ENCODE results near the gene ERI3.

Gene ERI3, protein sequence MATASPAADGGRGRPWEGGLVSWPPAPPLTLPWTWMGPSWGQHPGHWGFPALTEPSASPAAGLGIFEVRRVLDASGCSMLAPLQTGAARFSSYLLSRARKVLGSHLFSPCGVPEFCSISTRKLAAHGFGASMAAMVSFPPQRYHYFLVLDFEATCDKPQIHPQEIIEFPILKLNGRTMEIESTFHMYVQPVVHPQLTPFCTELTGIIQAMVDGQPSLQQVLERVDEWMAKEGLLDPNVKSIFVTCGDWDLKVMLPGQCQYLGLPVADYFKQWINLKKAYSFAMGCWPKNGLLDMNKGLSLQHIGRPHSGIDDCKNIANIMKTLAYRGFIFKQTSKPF
- 18.6 to 23.6 (median 20.8) reads per million in 4 donors for total RNA-seq

DNA sequence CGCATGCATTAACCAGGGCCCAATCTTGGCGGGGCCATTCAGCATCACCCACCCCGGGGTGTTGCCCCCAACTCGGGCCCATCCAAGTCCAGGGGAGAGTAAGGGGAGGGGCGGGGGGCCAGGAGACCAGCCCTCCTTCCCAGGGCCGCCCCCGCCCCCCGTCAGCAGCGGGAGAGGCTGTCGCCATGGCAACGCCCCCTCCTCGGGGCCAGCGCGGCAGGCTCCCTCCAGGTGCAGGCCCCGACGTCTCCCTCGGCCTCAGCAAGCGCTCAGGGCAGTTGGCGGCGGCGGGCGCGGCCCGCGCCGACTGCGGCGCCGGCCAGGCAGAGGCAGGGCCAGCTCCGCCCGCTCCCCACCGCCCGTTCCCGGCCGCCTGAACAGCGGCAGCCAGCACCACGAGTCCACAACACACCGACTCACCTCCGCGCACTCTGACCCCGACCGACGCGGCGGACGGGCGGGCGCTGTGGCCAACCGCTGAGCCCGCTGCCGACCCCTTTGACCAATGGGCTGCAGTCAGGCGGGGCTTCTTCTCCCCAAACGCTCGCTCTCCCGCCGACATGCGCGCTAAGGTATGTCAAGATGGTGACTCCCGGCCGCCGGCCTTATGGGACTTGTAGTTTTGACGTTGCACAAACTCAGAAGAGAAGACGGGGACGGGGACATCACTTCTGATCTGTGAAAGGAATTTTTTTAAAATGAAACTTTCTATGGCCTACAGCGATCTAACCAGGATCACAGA is at the start of gene ERI3:
Gene ERI3 (minus strand): TSS at position 418 of the 742 bp plus-strand sequence. CDS start 231 bp downstream, at position 187.
- DNase-seq = peak; percentile 89 to 97 (median 94)

DNA sequence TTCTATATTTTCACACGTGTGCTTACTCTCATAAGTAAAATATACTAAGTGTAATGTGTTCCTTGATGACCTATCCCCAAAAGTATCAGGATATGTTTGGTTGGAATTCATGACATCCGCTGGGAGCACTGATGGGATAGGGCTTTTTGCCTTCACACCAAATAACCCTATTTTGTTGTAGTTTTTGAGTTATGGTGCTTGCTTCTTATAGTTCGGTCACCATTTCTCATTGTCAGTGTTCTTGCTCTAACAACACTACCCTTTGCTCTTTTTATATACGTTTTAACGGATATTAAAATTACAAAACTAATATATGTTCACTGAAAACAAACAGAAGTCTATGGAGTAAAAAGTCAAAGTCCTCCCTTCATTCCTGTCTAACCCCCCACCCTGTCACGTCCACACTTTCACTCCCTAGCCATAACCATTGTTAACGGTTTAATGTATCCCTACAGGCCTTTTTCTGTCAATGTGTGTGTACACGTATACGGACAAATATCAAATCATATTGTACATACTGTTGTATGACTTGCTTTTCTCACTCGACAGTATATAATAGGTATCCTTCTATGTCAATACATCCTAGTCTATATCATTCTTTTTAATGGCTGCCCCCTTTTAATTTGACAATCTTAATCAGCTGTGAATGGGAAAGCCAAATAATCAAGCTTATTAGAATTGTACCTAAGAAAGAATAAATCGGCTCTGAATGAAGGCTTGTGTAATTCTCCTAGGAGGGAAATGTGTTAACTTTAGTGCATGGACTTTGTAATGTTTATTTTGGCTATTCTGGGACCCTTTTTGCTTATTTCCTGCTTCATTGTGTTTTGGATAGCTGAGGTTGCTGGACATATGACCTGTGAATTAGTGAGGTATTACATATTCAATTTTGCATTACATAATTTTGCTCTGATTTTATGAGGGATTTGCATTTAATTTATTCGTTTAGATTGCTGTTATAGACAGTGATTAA is 46.5 kb upstream of the ERI3 start:
- no peak for DNase-seq

DNA sequence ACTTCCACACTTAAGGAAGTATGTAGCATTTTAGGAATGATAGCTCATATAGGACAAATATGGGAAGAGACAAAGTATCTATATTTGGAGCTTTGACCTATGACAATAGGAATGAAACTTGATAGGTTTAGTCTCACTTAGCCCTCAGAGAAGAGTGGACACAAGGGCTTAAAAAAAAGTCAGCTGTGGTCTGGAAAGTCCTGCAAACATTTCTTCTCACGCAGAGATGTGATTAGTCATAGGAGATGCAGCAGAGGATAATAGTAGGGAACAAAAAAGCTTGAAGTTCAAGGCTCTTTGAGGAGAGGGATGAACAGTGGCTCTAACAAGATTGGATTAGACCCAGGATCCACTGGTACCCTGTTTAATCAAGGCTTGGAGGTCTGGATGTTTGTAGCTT is 35.2 kb upstream of the ERI3 start:
- DNase-seq = no peak

DNA sequence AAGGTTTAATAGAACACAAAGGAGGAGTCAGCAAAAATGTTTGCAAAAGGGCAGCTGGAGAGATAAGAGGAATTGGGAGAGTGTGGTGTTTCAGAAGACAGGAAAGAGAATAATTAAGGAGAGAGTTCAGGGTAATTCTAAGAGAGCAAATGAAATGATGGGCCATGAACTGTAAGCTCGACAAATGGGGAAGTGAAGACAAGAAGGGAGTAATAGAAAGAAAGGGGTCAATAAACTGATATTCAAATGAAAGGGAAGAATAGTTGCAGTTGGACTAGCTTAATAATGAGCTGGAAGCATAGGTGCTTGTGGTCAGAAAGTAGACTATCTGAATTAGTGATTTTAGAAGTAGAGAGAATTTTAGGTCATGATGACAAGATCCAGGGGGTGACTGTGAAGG is 34.4 kb upstream of the ERI3 start:
- DNase-seq = no peak

DNA sequence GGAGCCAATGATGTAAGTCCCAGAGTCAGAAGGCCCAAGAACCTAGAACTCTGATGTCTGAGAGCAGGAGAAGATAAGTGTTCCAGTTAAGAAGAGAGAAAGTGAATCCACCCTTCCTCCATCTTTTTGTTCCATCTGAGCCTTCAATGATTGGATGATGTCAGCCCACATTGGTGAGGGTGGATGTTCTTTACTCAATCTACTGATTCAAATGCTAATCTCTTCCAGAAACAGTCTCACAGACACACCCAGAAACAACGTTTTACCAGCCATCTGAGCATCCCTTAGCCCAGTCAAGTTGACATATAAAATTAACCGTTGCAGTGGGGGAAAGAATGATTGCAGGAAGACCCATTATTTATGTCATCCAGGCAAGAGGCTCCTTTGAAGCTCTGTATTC is 33.5 kb upstream of the ERI3 start:
- DNase-seq = no peak

DNA sequence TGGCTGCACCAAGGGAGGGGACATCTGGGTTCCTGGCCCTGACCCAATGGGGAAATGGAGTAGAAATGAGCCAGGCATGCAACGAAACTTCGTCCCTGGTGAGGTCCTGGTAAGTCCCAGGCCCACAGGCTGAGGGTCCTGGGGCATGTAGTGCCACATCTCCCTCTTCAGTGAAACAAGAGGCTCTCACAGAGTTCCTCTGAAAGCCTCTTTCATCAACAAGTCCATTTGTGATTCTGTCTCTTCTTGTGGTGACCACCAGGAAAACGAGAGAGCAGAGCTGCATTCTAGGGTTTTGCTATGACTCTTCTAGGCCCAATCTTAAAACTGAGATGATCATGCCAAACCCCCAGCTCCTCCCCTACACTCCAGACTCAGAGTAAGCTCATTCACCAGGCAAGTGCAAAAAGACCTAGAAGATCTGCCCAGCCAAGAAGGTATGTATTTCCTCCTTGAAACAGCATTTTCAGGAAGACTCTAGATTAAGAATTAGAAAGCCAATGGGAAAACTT is 25.7 kb upstream of the ERI3 start:
- DNase-seq = no peak

DNA sequence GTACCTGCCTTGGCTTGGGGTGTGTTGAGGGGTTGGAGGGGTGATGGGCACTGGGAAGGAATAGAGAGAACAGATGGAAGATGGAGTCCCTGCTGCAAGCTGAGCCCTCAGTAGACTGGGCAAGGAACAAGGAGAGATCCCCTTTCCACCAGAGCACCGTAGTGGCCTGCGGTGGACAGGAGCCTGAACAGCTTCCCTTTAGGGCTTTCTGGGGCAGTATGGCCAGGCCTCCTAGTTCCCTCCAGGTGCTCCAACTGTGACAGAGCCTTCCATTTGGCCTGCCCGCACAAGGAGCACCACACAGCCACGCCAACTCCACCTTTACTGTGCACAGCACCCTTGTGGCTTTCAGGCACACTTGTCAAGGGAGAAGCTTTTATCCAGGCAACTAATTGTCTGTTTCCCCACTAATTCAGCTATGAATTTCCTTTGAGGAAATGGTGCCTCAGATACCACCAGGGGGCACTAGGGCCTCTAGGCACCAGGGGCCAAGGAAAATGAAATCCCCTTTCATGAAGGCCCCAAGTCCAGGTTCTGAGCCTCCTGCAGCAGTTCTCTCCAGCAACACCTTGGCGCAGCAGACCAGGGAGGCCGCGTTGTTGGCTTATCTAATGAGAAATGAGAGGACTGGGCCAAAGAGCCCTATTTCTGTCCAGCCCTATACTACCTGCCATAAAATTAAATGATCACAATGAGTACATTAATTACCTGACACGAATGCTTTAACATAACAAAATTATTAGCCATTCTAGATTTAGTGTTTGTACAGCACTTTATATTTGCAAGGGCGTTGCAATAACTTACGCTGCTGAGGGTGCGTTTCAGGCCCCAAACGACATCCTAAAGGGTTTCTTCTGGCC is 23.1 kb upstream of the ERI3 start:
- DNase-seq = peak in 3 of 5 donors; percentile 7 to 17 (median 15)

DNA sequence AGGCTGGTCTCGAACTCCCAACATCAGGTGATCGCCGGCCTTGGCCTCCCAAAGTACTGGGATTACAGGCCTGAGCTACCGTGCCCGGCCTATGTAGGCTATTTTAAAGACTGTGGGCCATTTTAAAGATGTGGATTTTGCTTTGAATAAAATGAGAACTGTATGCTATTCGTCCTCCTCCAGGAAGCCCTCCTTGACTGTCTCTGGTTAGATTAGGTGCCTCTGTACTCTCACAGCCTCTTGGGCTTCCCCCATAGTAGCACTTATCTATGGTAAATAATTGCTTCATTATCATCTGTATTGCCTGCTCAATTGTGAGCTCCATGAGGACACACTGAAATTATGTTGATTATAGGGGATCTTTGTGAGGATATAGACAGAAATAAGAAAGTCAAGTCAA is 20.5 kb upstream of the ERI3 start:
- DNase-seq = no peak

DNA sequence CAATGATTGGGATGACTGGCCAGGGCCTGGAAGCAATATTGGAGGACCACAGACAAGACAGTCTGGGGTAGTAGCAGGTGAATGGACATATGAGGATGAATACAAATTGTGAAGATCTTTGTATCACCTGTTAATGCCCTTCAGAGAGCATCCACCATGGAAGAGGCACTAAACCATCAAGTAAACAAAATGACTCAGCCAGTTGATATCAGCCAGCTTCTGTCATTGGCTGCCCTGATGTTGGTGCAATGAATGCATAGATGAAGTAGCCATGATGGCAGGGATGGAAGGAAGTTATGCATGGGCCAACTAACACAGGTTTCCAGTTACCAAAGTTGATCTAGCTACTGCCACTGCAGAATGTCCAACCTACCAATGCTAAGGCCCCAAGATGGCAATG is 16.1 kb upstream of the ERI3 start:
- no peak for DNase-seq

DNA sequence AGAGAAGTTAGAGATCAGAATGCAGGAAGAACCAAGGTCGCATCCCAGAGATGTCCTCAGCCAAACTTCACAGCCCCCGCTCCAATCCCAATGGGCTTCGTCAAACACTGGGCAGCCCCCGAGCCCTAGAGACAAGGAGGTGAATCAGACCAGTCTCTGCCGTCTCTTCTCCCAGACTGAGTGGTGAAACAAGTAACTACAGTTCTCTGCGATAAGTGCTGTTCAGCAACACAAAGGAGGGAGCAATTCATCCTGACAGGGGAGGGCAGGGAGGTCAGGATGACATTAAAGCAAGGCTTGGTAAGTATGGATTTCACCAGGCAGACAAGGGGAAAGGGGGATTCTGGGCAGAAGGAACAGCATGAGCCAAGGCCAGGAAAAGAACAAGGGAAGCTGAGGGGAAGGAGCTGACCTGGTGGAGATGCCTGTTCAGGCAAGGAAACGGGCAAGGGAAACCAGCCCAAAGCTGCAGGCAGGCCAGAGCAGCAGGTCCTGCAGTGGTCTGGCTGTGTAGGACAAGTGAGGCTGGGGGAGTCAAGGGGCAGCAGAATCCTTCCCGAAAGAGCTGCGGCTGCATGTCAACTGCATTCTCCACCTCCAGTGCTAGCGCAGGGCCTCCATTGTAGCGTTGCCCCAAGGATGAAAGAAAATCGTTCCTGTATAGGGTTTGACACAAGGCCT is 13.6 kb upstream of the ERI3 start:
- DNase-seq = no peak

DNA sequence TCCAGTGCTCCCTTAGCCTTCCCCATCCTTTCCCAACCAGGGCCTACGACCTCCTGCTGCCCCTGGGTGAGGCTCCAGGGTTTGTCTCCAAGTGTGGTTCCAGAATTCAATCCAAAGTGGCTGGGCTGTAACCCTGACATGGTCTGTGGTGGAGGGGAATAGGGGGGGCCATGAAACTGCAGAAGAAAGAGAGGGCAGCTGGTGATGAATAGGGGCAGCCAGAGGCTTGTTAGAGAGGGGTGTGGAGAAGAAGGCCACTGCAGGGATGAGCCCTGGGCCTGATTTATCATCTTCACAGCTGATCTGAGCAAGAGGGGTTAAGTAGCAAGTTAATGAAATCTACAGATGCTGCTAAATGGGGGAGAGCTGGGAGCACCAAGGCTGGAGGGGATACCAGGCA is 12.9 kb upstream of the ERI3 start:
- DNase-seq = no peak

DNA sequence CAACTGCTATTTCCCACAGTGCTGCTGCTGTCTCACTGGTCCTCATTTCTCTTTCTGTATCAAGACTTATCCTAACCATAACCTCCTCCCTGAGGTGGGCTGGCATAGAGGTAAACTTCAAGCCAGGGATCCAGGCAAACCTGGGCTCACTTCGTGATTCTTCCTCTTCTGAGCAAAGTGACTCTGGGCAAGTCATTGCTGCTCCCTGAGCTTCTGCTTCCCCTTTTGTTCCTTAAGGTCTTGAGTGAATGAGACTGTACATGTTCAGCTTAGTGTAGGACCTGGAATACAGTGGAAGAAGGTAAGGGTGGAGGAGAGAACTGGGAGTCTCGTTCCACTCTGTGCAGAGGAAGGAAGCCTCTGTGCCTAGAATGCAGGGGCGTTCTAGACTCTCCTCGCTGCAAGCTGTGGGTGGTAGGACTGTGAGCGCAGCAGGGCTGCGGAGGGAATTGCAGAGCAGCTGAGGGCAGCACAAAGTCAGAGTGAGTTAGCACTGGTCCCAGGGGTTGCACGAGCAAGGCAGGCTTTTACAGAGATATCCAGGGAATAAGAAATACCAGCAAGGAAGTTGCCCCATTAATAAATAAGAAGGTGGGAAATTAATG is 11.4 kb upstream of the ERI3 start:
- no peak for DNase-seq

DNA sequence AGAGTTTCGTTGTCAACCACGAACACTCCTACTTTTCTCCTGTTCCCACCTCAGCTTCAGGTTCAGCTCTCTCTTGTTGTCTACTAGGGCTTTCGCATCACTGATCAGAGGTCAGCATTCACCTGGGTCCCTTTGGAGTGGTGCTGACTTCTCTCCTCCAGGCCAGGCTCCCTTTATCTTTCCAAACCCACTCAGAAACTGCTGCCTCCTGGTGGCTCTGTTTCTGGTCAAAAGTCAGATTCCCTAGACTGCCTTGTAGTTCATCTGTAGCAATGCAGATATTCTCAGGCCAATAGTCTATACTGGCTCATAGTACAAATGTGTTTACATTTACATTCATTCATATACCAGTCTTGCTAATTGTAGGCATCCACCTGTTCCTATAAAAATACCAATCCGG is 6.4 kb upstream of the ERI3 start:
- DNase-seq = no peak

DNA sequence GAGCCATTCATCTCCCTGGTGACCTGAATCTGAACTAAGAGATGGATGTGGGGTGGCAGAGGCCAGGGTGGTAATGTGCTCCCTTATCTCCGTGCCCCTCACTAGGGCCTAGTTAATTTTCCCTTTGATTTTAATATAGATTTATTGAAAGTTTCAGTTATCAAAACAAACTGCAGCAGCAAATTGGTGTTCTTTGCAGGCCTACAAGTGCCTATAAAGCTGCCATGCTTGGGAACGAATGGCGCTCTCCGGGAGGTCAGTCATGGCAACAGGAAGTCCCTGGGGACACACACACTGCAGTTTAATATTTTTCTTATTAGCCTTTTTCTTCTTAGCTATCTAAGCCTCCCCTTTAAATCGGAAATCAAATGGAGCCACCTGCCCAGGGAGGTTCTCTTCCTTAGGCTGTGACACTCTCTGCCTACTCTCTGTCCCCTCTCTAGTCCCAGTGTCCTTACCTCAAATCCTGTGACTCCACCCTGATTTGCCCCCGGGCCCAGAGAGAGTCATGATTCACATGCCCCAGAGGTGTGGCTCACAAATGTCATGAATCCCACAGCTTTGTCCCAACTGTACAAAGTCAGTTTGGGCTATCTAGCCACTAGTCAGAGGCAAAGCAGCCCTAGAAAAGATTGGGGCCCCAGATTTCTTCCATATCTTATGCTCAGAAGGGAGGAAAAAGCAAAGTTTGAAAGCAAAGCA is 4.3 kb upstream of the ERI3 start:
- DNase-seq = no peak

DNA sequence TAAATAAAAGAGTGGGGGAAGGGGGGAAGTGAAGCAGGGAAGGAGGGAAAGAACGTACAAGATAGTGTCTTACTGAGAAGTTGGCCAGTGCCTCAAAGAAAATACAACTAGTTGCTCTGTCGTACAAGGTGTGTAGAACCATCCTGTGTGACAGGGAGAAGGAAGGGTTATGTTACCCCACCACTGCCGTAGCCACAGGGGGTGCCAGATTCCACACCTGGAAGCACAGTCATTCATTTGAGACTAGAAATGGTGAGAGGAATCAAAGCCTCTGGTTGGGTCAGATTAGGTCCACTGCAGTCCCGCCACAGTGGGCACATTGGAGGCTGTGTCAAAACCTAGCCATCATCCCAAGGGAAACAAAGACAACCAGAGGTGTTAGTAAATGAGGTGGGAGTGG is 2.7 kb upstream of the ERI3 start:
- DNase-seq = no peak

DNA sequence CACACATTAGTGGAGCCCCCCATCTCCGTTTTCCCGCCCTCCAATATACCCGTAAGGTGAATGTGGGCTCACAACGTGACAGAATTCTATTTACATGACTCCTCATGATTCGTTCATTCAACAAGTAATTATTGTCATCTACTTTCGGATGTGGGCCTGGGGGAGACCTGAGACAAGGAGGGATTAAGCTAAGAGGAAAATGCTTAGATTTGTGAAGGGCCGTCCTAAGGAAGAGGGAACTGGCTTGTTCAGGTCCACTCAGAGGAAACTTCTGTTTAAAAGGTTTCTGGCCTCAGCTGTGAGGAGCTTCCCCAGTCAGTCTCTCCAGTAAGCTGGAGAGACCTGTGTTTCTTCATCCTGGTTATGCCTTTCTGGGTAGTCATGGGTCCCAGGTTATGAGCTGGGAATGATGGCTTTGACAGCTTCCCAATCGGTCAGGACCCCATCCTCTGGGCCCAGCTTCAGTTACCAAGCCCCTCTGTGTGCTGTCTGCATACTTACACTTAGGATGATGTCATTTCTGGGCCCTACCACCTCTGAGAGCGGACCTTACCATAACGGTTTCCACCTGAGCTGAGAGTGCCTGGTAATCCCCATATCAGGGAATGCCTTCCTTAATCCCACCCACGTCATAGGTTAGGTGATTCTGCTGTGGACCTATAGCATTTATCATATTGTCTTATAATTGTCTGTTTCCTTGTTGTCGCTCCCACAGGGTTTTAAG is 687 bp upstream of the ERI3 start:
- DNase-seq = no peak

DNA sequence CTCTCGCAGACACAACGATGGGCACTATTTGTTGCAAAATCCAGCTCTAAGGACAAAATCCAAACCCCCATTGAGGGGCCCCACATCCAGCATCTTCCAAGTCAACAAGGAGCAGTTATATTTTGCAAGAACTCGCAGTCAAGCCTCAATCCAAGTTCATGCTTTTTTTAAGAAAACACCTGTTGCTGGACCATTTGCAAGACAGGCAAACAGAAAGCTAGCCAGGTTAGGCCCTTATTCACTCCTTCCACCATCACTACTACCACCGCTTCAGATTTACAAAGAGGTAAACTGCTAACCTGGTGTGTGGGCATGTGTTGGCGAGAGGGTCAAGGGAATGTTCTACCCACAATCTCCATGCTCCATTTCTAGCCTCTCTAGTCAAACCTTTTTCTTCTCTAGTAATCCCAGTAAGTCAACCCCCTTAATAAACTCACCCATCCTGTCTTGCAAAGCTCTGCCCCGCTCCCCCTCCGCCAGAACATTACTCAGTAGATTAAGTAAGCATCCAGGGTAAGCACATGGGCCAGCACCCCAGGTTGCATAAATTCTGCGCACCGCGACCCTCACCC is 703 bp downstream of the ERI3 start:
- DNase-seq = no peak

DNA sequence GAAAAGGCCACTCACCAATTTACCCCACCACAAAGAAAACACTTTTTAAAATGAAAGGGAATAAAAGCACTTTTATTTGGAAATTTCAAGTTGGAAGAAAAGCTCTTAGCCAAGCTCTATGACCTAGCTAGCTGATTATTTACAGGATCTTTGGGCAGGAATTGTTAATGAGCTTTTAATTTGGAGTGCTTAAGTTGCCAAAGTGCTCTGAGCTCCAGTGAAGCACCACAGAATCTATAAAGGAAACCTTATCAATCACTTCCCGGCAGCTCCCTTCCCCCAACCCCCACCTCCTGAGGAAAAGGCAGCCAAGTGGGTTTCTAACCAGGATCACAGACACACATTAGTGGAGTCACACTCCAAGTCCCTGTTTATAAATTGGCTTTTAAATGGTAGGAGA is 1.5 kb downstream of the ERI3 start:
- no peak for DNase-seq

DNA sequence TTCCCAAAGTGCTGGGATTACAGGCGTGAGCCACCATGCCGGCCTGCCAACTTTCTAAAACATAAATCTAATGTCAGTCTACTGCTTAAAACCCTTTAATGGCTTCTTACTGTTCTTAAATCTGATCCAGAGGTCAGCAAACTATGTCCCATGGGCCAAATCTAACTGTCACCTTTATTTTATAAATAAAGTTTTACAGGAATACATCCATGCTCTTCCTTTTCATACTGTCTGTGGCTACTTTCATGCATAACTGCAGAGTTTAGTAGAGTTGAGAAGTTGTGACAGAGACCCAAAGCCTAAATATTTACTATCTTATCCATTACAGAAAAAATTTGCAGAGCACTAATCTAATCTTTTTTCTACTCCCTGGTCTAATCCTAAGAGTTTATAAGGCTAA is 3.8 kb downstream of the ERI3 start:
- DNase-seq = no peak
